Measurements from ENCODE around the gene THUMPD3. TPM values are rescaled to one million over a fixed set of nuclear protein-coding genes. Genes with fewer than 3 reads are reported as not detected.

Gene THUMPD3
- total RNA-seq, 1 donor from 2014 or later, result 43.8 TPM

DNA sequence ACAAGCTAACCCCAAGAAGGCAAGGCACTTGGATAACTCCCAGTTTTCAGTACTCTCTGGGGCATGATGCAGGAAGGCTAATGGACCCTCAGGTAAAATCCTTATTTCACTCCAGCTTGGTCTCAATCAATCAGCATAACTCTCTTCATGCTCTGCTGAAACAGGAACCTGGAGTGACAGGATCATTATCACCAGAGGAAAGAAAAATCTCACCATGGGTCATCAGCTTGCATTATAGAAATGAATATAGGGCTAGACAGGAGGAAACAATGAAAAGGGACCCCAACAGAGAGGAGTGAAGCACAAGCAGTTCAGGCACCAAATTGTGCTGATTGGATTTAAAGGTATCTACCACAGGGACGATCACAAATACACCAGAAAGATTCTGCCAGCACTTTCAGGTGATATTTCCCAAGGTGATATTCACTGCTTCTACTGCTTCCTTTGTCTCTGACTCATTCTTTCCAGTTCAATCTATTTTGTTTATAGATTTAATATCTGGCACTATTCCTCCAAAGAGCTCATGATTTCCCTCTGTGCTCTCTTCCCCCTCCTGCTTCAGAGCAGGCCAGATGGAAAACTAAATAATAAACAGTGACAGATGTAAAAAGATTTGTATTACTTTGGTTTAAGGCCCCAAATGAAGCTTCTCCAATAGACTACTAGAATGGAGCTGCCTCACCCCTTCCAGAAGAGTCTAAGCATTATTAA, 22.9 kb upstream of the THUMPD3 start:
- no peak overlapping the region for H3K27ac ChIP-seq (ENCODE audit: low read depth, low read length)
- no peaks in the 10 kb centered on the region for H3K4me1 ChIP-seq (ENCODE audit: control insufficient read depth in 3 of 3, insufficient read depth in 3 of 3, low read length in 3 of 3)
- H3K27me3 ChIP-seq (ENCODE audit: control insufficient read depth in 3 of 3, insufficient read depth in 3 of 3, low read length in 3 of 3), result no peaks in the 10 kb centered on the region
- no peaks in the 10 kb centered on the region for H3K9me3 ChIP-seq (ENCODE audit: control insufficient read depth in 3 of 3, low read length in 3 of 3)
- H3K36me3 ChIP-seq (ENCODE audit: control insufficient read depth in 3 of 3, insufficient read depth in 3 of 3, low read length in 3 of 3), result no peaks in the 10 kb centered on the region
- no peak overlapping the region for H3K4me3 ChIP-seq (ENCODE audit: low read length in 3 of 3)
- H3K9ac ChIP-seq (ENCODE audit: low read depth in 1 of 3, low read length in 3 of 3), result no peak overlapping the region

GRCh38 chr3:9340472-9340902, 22.4 kb upstream of the THUMPD3 start:
- H3K4me3 ChIP-seq (ENCODE audit: low read length in 3 of 3), result no peak overlapping the region
- no peaks in the 10 kb centered on the region for H3K4me1 ChIP-seq (ENCODE audit: control insufficient read depth in 3 of 3, insufficient read depth in 3 of 3, low read length in 3 of 3)
- no peaks in the 10 kb centered on the region for H3K36me3 ChIP-seq (ENCODE audit: control insufficient read depth in 3 of 3, insufficient read depth in 3 of 3, low read length in 3 of 3)
- no peaks in the 10 kb centered on the region for H3K9me3 ChIP-seq (ENCODE audit: control insufficient read depth in 3 of 3, low read length in 3 of 3)
- H3K27me3 ChIP-seq (ENCODE audit: control insufficient read depth in 3 of 3, insufficient read depth in 3 of 3, low read length in 3 of 3), result no peaks in the 10 kb centered on the region
- no peak overlapping the region for H3K27ac ChIP-seq (ENCODE audit: low read depth, low read length)
- H3K9ac ChIP-seq (ENCODE audit: low read depth in 1 of 3, low read length in 3 of 3), result no peak overlapping the region

DNA sequence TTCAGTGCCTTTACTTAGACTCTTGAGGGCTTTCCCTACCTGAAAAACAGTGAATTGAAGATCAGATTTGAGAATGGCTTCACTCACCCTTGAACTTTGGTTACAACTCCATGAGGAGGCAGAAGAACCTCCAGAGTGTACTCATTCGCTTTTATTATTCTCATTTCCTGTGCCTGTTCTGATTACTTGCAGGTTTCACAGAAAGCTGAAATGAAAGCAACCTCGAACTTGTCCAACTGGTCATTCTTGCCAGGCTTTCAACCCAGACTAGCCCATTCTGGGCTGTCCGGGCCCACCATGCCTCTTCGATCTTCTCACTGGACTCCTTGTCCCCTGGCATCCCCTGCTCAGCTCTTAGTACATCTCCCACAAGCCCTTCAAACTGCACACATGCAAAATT, 20.2 kb upstream of the THUMPD3 start:
- H3K9me3 ChIP-seq (ENCODE audit: control insufficient read depth in 3 of 3, low read length in 3 of 3), result no peaks in the 10 kb centered on the region
- no peak overlapping the region for H3K9ac ChIP-seq (ENCODE audit: low read depth in 1 of 3, low read length in 3 of 3)
- H3K27me3 ChIP-seq (ENCODE audit: control insufficient read depth in 3 of 3, insufficient read depth in 3 of 3, low read length in 3 of 3), result no peaks in the 10 kb centered on the region
- no peak overlapping the region for H3K4me3 ChIP-seq (ENCODE audit: low read length in 3 of 3)
- H3K4me1 ChIP-seq (ENCODE audit: control insufficient read depth in 3 of 3, insufficient read depth in 3 of 3, low read length in 3 of 3), result no peaks in the 10 kb centered on the region
- no peaks in the 10 kb centered on the region for H3K36me3 ChIP-seq (ENCODE audit: control insufficient read depth in 3 of 3, insufficient read depth in 3 of 3, low read length in 3 of 3)
- no peak overlapping the region for H3K27ac ChIP-seq (ENCODE audit: low read depth, low read length)

GRCh38 chr3:9343115-9343514, 19.7 kb upstream of the THUMPD3 start:
- Histone ChIP-seq H3K9ac (ENCODE audit: low read depth in 1 of 3, low read length in 3 of 3) (no peak overlapping the region), H3K27ac (ENCODE audit: low read depth, low read length) (no peak overlapping the region), H3K4me1 (ENCODE audit: control insufficient read depth in 3 of 3, insufficient read depth in 3 of 3, low read length in 3 of 3) (no peaks in the 10 kb centered on the region), H3K4me3 (ENCODE audit: low read length in 3 of 3) (no peak overlapping the region), H3K36me3 (ENCODE audit: control insufficient read depth in 3 of 3, insufficient read depth in 3 of 3, low read length in 3 of 3) (no peaks in the 10 kb centered on the region), H3K9me3 (ENCODE audit: control insufficient read depth in 3 of 3, low read length in 3 of 3) (no peaks in the 10 kb centered on the region), H3K27me3 (ENCODE audit: control insufficient read depth in 3 of 3, insufficient read depth in 3 of 3, low read length in 3 of 3) (no peaks in the 10 kb centered on the region)

GRCh38 chr3:9345041-9345440, 17.8 kb upstream of the THUMPD3 start:
- H3K9ac ChIP-seq (ENCODE audit: low read depth in 1 of 3, low read length in 3 of 3), result no peak overlapping the region
- H3K4me1 ChIP-seq (ENCODE audit: control insufficient read depth in 3 of 3, insufficient read depth in 3 of 3, low read length in 3 of 3), result no peaks in the 10 kb centered on the region
- no peaks in the 10 kb centered on the region for H3K36me3 ChIP-seq (ENCODE audit: control insufficient read depth in 3 of 3, insufficient read depth in 3 of 3, low read length in 3 of 3)
- no peaks in the 10 kb centered on the region for H3K9me3 ChIP-seq (ENCODE audit: control insufficient read depth in 3 of 3, low read length in 3 of 3)
- no peaks in the 10 kb centered on the region for H3K27me3 ChIP-seq (ENCODE audit: control insufficient read depth in 3 of 3, insufficient read depth in 3 of 3, low read length in 3 of 3)
- H3K4me3 ChIP-seq (ENCODE audit: low read length in 3 of 3), result no peak overlapping the region
- no peak overlapping the region for H3K27ac ChIP-seq (ENCODE audit: low read depth, low read length)

DNA sequence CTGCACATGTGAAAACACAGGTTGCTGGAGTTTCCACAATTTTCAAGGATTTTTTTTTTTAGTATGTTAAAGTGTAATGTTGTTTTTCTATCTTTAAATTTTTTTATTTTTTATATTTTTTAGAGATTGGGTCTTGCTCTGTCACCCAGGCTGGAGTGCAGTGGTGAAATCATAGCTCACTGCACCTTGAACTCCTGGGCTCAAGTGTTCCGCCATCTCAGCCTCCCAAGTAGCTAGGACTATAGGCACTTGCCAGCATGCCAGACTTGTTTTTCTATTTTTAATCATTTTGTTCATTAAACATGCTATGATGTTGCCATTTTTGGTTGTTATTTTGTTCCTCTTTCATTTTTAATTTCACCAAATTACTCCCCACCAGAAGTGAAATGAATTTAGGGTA, 16.7 kb upstream of the THUMPD3 start:
- Histone ChIP-seq H3K4me1 (ENCODE audit: control insufficient read depth in 3 of 3, insufficient read depth in 3 of 3, low read length in 3 of 3) (no peaks in the 10 kb centered on the region), H3K36me3 (ENCODE audit: control insufficient read depth in 3 of 3, insufficient read depth in 3 of 3, low read length in 3 of 3) (no peaks in the 10 kb centered on the region), H3K9me3 (ENCODE audit: control insufficient read depth in 3 of 3, low read length in 3 of 3) (no peaks in the 10 kb centered on the region), H3K9ac (ENCODE audit: low read depth in 1 of 3, low read length in 3 of 3) (no peak overlapping the region), H3K4me3 (ENCODE audit: low read length in 3 of 3) (no peak overlapping the region), H3K27ac (ENCODE audit: low read depth, low read length) (no peak overlapping the region), H3K27me3 (ENCODE audit: control insufficient read depth in 3 of 3, insufficient read depth in 3 of 3, low read length in 3 of 3) (no peaks in the 10 kb centered on the region)

DNA sequence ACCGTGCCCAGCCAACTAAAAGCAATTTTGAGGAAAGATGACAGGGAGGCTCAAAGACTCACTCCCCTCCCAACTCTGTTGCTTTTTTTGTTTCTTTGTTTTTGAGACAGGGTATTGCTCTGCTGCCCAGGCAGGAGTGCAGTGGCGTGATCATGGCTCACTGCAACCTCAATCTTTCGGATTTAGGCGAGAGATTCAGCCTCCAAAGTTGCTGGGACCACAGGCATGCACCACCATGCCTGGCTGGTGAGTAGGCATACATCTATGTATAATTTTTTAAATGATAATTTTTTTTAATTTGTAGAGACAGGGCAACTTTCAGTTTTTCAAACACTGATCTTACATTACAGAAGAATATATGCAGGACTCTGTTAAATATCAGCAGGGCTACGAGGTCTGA, 15.8 kb upstream of the THUMPD3 start:
- no peaks in the 10 kb centered on the region for H3K4me1 ChIP-seq (ENCODE audit: control insufficient read depth in 3 of 3, insufficient read depth in 3 of 3, low read length in 3 of 3)
- no peak overlapping the region for H3K4me3 ChIP-seq (ENCODE audit: low read length in 3 of 3)
- no peaks in the 10 kb centered on the region for H3K27me3 ChIP-seq (ENCODE audit: control insufficient read depth in 3 of 3, insufficient read depth in 3 of 3, low read length in 3 of 3)
- no peak overlapping the region for H3K27ac ChIP-seq (ENCODE audit: low read depth, low read length)
- H3K9ac ChIP-seq (ENCODE audit: low read depth in 1 of 3, low read length in 3 of 3), result no peak overlapping the region
- H3K36me3 ChIP-seq (ENCODE audit: control insufficient read depth in 3 of 3, insufficient read depth in 3 of 3, low read length in 3 of 3), result no peaks in the 10 kb centered on the region
- H3K9me3 ChIP-seq (ENCODE audit: control insufficient read depth in 3 of 3, low read length in 3 of 3), result no peaks in the 10 kb centered on the region

- H3K9me3 ChIP-seq (ENCODE audit: control insufficient read depth in 3 of 3, low read length in 3 of 3), result no peaks in the 10 kb centered on the region
- no peak overlapping the region for H3K27ac ChIP-seq (ENCODE audit: low read depth, low read length)
- H3K4me1 ChIP-seq (ENCODE audit: control insufficient read depth in 3 of 3, insufficient read depth in 3 of 3, low read length in 3 of 3), result peaks cover 2% of the 10 kb centered on the region in 3 donors
- no peaks in the 10 kb centered on the region for H3K36me3 ChIP-seq (ENCODE audit: control insufficient read depth in 3 of 3, insufficient read depth in 3 of 3, low read length in 3 of 3)
- H3K27me3 ChIP-seq (ENCODE audit: control insufficient read depth in 3 of 3, insufficient read depth in 3 of 3, low read length in 3 of 3), result no peaks in the 10 kb centered on the region
- H3K9ac ChIP-seq (ENCODE audit: low read depth in 1 of 3, low read length in 3 of 3), result no peak overlapping the region
- no peak overlapping the region for H3K4me3 ChIP-seq (ENCODE audit: low read length in 3 of 3)
Measured at GRCh38 chr3:9347887-9348286, 15.0 kb upstream of the THUMPD3 start.

GRCh38 chr3:9349321-9350117, 13.3 kb upstream of the THUMPD3 start:
- H3K36me3 ChIP-seq (ENCODE audit: control insufficient read depth in 3 of 3, insufficient read depth in 3 of 3, low read length in 3 of 3), result no peaks in the 10 kb centered on the region
- H3K9ac ChIP-seq (ENCODE audit: low read depth in 1 of 3, low read length in 3 of 3), result no peak overlapping the region
- H3K9me3 ChIP-seq (ENCODE audit: control insufficient read depth in 3 of 3, low read length in 3 of 3), result no peaks in the 10 kb centered on the region
- H3K27ac ChIP-seq (ENCODE audit: low read depth, low read length), result no peak overlapping the region
- peaks cover 4 to 8% (median 4%) of the 10 kb centered on the region in 3 donors for H3K4me1 ChIP-seq (ENCODE audit: control insufficient read depth in 3 of 3, insufficient read depth in 3 of 3, low read length in 3 of 3)
- H3K27me3 ChIP-seq (ENCODE audit: control insufficient read depth in 3 of 3, insufficient read depth in 3 of 3, low read length in 3 of 3), result no peaks in the 10 kb centered on the region
- no peak overlapping the region for H3K4me3 ChIP-seq (ENCODE audit: low read length in 3 of 3)

GRCh38 chr3:9351709-9352126, 11.1 kb upstream of the THUMPD3 start:
- H3K4me3 ChIP-seq (ENCODE audit: low read length in 3 of 3), result no peak overlapping the region
- H3K27me3 ChIP-seq (ENCODE audit: control insufficient read depth in 3 of 3, insufficient read depth in 3 of 3, low read length in 3 of 3), result no peaks in the 10 kb centered on the region
- H3K27ac ChIP-seq (ENCODE audit: low read depth, low read length), result no peak overlapping the region
- no peaks in the 10 kb centered on the region for H3K9me3 ChIP-seq (ENCODE audit: control insufficient read depth in 3 of 3, low read length in 3 of 3)
- H3K9ac ChIP-seq (ENCODE audit: low read depth in 1 of 3, low read length in 3 of 3), result no peak overlapping the region
- peaks cover 4 to 8% (median 4%) of the 10 kb centered on the region in 3 donors for H3K4me1 ChIP-seq (ENCODE audit: control insufficient read depth in 3 of 3, insufficient read depth in 3 of 3, low read length in 3 of 3)
- no peaks in the 10 kb centered on the region for H3K36me3 ChIP-seq (ENCODE audit: control insufficient read depth in 3 of 3, insufficient read depth in 3 of 3, low read length in 3 of 3)

All from skeletal muscle tissue (tissue), 4 donors.